OCI-LY3 (cell line): ENCODE results near the gene TOB1.

Source experiments
- CTCF ChIP-seq: fragments of 200-600, 300-600 bp; sonication (generic); IDR thresholded peaks from 2 replicates; pipeline ENCODE4 v1.5.1; 2014; ENCODE audit warnings: antibody characterized with exemption, low read length, low read depth
- EZH2phosphoT487 ChIP-seq: fragments of 200-600 bp; shearing (Covaris generic); IDR thresholded peaks from 2 replicates; pipeline ENCODE4 v1.6.1; 2018; ENCODE audit warnings: antibody characterized with exemption, mixed run types, low read depth

- TF ChIP-seq CTCF, result no peak
- TF ChIP-seq EZH2phosphoT487, result no peak
Observed at GRCh38 chr17:50865868-50866260, 290 bp downstream of the TOB1 start.
